ENCODE data around the gene ATAD3B. TPM values are rescaled to one million over a fixed set of nuclear protein-coding genes. Genes with fewer than 3 reads are reported as not detected.
A peak's percentile ranks its signal among the peaks of the same experiment; 100 is the strongest.

Gene ATAD3B
- total and polyA plus RNA-seq, 2 of the 13 experiments (the other 11 are each of a cell fraction or from before 2014, with no cell fraction given), result 9.6 to 31.1 TPM

GRCh38 chr1:1430992-1431844 lies 40.3 kb upstream of the ATAD3B start (continued):
- TF ChIP-seq HNF1A (IDR thresholded peaks at IDR 0.05; ENCODE audit: low read depth) (no peak), HNF1A (CRISPR knock-in tag; IDR thresholded peaks at IDR 0.05; ENCODE audit: borderline replicate concordance) (no peak), U2AF1 (optimal IDR thresholded peaks at IDR 0.05; ENCODE audit: low read depth, low read length) (no peak), ZNF335 (CRISPR knock-in tag; IDR thresholded peaks at IDR 0.05) (no peak), PITX1 (CRISPR knock-in tag; IDR thresholded peaks at IDR 0.05) (no peak), PHF20 (CRISPR knock-in tag; IDR thresholded peaks at IDR 0.05) (0 out of 2 replicates have a peak, but pooled peaks have one; percentile 2), MAF1 (CRISPR knock-in tag; IDR thresholded peaks at IDR 0.05; ENCODE audit: borderline replicate concordance) (no peak), ZNF224 (CRISPR knock-in tag; IDR thresholded peaks at IDR 0.05) (no peak), ZNF7 (CRISPR knock-in tag; IDR thresholded peaks at IDR 0.05) (no peak), RBAK (CRISPR knock-in tag; IDR thresholded peaks at IDR 0.05) (no peak), ZNF143 (CRISPR knock-in tag; IDR thresholded peaks at IDR 0.05) (no peak), ZNF24 (IDR thresholded peaks at IDR 0.05) (no peak), ZNF431 (CRISPR knock-in tag; IDR thresholded peaks at IDR 0.05; ENCODE audit: borderline replicate concordance, low read depth) (no peak), PPARG (CRISPR knock-in tag; conservative IDR thresholded peaks at IDR 0.05) (no peak), ZNF281 (CRISPR knock-in tag; IDR thresholded peaks at IDR 0.05; ENCODE audit: borderline replicate concordance) (peak; percentile 32; the same call in 1 of the 2 replicates), ZNF749 (CRISPR knock-in tag; IDR thresholded peaks at IDR 0.05; ENCODE audit: borderline replicate concordance) (no peak), SRSF9 (IDR thresholded peaks at IDR 0.05; ENCODE audit: borderline replicate concordance, insufficient read depth, low read depth, low read length, poor library complexity, severe bottlenecking) (no peak), RBFOX2 (IDR thresholded peaks at IDR 0.05; ENCODE audit: low read depth, low read length) (no peak), MTA1 (CRISPR knock-in tag; IDR thresholded peaks at IDR 0.05; ENCODE audit: borderline replicate concordance) (0 out of 2 replicates have a peak, but pooled peaks have one; percentile 26), ZNF207 (IDR thresholded peaks at IDR 0.05; ENCODE audit: borderline replicate concordance) (no peak), PAWR (CRISPR knock-in tag; IDR thresholded peaks at IDR 0.05; ENCODE audit: borderline replicate concordance) (no peak), ATF7-NPFF (CRISPR knock-in tag; IDR thresholded peaks at IDR 0.05; ENCODE audit: low read depth) (0 out of 2 replicates have a peak, but pooled peaks have one; percentile 41), NR2F6 (IDR thresholded peaks at IDR 0.05) (no peak), NR2F6 (CRISPR knock-in tag; IDR thresholded peaks at IDR 0.05) (no peak), ISL2 (CRISPR knock-in tag; IDR thresholded peaks at IDR 0.05) (no peak)
